Ovary (tissue), 3 donors: ENCODE measurements around the gene ADAMTS2.

Experiments
- EP300 ChIP-seq: sonication (generic); formaldehyde crosslinking; IDR thresholded peaks from one replicate; pipeline ENCODE4 v1.6.1; 2017; ENCODE audit warnings: antibody characterized with exemption
- POLR2A ChIP-seq: fragments of 450-650 bp; IDR thresholded peaks from one replicate; pipeline ENCODE4 v1.6.1; 2017; ENCODE audit warnings: antibody characterized with exemption, mild to moderate bottlenecking, moderate library complexity
- TF ChIP-seq, protein P1 (sequence below), 3 donors: fragments of 450-650 bp in 2 of 3; fragments of 200-600 bp in 1 of 3; IDR thresholded peaks; one replicate each; pipeline versions ENCODE4 v1.5.1 to v1.8.0; 2016 to 2022; ENCODE audit warnings: antibody characterized with exemption in 3 of 3, mild to moderate bottlenecking in 1 of 3
- donor health status: DM: no; HTN: no; CAD: no.

DNA sequence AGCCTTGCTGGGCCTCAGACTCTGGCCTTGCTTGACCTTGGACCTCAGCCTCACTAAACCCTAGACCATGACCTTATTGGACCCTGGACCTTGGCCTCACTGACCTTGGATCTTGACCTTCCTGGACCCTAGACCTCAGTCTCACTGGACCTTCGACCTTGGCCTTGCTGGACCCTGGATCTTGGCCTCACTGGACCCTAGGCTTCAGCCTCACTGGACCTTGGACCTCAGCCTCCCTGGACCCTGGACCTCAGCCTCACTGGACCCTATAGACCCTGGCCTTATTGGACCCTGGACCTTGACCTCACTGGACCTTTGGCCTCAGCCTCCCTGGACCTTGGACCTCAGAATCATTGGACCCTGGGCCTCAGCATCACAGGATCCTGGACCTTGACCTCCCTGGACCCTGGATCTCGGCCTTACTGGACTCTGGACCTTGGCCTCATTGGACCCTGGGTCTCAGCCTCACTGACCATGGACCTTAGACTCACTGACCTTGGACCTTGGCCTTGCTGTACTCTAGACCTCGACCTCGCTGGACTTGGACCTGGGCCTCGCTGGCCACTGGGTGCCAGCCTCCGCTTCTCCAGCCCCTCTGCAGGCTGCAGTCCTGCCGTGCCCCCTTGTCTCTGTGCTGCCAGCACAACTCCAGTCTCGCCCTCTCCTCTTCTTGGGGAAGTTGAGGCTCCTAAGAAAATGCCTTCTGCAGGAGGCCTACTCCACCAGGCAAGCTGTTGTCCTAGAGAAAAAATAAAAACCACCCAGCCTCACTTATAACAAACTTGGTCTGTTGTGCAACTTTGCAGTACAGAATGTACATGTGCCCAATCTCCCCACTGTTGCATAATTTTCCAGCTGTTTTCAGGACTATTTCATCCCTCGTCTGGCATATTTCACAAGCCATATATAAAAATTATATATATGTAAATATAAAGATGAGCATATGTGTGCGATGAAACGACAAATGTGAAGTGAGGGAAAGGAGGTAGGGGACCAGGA is 11.0 kb upstream of the ADAMTS2 start:
- TF ChIP-seq, protein P1, sequence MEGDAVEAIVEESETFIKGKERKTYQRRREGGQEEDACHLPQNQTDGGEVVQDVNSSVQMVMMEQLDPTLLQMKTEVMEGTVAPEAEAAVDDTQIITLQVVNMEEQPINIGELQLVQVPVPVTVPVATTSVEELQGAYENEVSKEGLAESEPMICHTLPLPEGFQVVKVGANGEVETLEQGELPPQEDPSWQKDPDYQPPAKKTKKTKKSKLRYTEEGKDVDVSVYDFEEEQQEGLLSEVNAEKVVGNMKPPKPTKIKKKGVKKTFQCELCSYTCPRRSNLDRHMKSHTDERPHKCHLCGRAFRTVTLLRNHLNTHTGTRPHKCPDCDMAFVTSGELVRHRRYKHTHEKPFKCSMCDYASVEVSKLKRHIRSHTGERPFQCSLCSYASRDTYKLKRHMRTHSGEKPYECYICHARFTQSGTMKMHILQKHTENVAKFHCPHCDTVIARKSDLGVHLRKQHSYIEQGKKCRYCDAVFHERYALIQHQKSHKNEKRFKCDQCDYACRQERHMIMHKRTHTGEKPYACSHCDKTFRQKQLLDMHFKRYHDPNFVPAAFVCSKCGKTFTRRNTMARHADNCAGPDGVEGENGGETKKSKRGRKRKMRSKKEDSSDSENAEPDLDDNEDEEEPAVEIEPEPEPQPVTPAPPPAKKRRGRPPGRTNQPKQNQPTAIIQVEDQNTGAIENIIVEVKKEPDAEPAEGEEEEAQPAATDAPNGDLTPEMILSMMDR (IDR thresholded peaks at IDR 0.05), result no peak
- TF ChIP-seq POLR2A, result no peak
- TF ChIP-seq EP300, result no peak
